Caco-2 (cell line): ENCODE data around the gene MAP3K7CL. TPM values are rescaled to one million over a fixed set of nuclear protein-coding genes. Genes with fewer than 3 reads are reported as not detected.

ENCODE experiments used
- BruUV-seq: library from RNA; stranded (reverse); fragments of 400-500 nt; replicated peaks from 2 replicates; lab custom pipeline; 2021; lab: Mats Ljungman, UMichigan
- CTCF ChIA-PET: fragments of 300-600 bp; sonication (Branson Sonifier 250); formaldehyde crosslinking; loops from one replicate; lab custom pipeline; 2022; ENCODE audit warnings: antibody characterized with exemption; lab: Charles Lee
- POLR2A ChIA-PET: fragments of 300-600 bp; sonication (Branson Sonifier 250); formaldehyde crosslinking; loops from one replicate; lab custom pipeline; 2022; ENCODE audit warnings: antibody characterized with exemption; lab: Charles Lee
- DNase-seq, 2 experiments: peaks; one replicate each; pipeline versions ENCODE4 v3.0.0 to v3.0.0-alpha.2; 2020 to 2022
- H3K27me3 ChIP-seq: replicated peaks from 2 replicates; pipeline ENCODE4 v1.6.0; 2011; ENCODE audit warnings: low read length; ENCODE audit not compliant: control insufficient read depth, insufficient read depth
- H3K36me3 ChIP-seq: 2 replicates; pipeline ENCODE4 v1.5.1; 2011; ENCODE audit warnings: low read length; ENCODE audit not compliant: control insufficient read depth, insufficient read depth
- H3K4me1 ChIP-seq: fragments of 250-450 bp; sonication (Bioruptor Pico); 2 replicates; pipeline ENCODE4 v1.5.1; 2020; ENCODE audit warnings: mild to moderate bottlenecking
- H3K4me3 ChIP-seq: 2 replicates; pipeline ENCODE4 v1.5.1; 2011; ENCODE audit warnings: low read depth, mild to moderate bottlenecking, control low read depth, low read length
- H3K9me3 ChIP-seq: fragments of 250-450 bp; sonication (Bioruptor Pico); 2 replicates; pipeline ENCODE4 v1.5.1; 2020; ENCODE audit warnings: mild to moderate bottlenecking, moderate library complexity
- H3K27ac Mint-ChIP-seq: one replicate; pipeline ENCODE4 v1.8.0; 2022; ENCODE audit warnings: mixed read lengths; ENCODE audit not compliant: unreplicated experiment
- H3K27me3 Mint-ChIP-seq: one replicate; pipeline ENCODE4 v1.8.0; 2022; ENCODE audit warnings: mixed read lengths; ENCODE audit not compliant: insufficient read depth, unreplicated experiment
- H3K36me3 Mint-ChIP-seq: one replicate; pipeline ENCODE4 v1.8.0; 2022; ENCODE audit warnings: mild to moderate bottlenecking, mixed read lengths; ENCODE audit not compliant: insufficient read depth, unreplicated experiment
- H3K4me1 Mint-ChIP-seq: one replicate; pipeline ENCODE4 v1.8.0; 2022; ENCODE audit warnings: low read depth, mixed read lengths; ENCODE audit not compliant: unreplicated experiment
- H3K4me3 Mint-ChIP-seq: one replicate; pipeline ENCODE4 v1.8.0; 2022; ENCODE audit warnings: mild to moderate bottlenecking, moderate library complexity, mixed read lengths; ENCODE audit not compliant: unreplicated experiment
- H3K9me3 Mint-ChIP-seq: one replicate; pipeline ENCODE4 v1.8.0; 2022; ENCODE audit warnings: mixed read lengths; ENCODE audit not compliant: unreplicated experiment
- intact Hi-C: fragments of 100-400 bp; cut with micrococcal nuclease; formaldehyde crosslinking; loops from one replicate; pipeline ENCODE4 v1.10.0; 2022; ENCODE audit not compliant: unreplicated experiment
- total RNA-seq: library from RNA; stranded (reverse); gene quantifications from 2 replicates; pipeline ENCODE4 v1.2.3, GENCODE V29; 2022
- TF ChIP-seq, protein P1 (sequence below), 2 experiments: fragments of 200-600 bp in 1 of 2; IDR thresholded peaks; 1 replicate in 1 of 2; 2 replicates in 1 of 2; pipeline versions ENCODE4 v1.5.1 to v1.8.0; 2011 to 2022; ENCODE audit warnings: antibody characterized with exemption in 1 of 2, control low read depth in 1 of 2, inconsistent platforms in 1 of 2, low read depth in 1 of 2, low read length in 1 of 2, mild to moderate bottlenecking in 1 of 2, moderate library complexity in 1 of 2; ENCODE audit not compliant: insufficient read depth in 1 of 2, severe bottlenecking in 1 of 2, unreplicated experiment in 1 of 2

MAP3K7CL gene
- total RNA-seq, 1 experiment from 2014 or later: 8.2 TPM

DNA sequence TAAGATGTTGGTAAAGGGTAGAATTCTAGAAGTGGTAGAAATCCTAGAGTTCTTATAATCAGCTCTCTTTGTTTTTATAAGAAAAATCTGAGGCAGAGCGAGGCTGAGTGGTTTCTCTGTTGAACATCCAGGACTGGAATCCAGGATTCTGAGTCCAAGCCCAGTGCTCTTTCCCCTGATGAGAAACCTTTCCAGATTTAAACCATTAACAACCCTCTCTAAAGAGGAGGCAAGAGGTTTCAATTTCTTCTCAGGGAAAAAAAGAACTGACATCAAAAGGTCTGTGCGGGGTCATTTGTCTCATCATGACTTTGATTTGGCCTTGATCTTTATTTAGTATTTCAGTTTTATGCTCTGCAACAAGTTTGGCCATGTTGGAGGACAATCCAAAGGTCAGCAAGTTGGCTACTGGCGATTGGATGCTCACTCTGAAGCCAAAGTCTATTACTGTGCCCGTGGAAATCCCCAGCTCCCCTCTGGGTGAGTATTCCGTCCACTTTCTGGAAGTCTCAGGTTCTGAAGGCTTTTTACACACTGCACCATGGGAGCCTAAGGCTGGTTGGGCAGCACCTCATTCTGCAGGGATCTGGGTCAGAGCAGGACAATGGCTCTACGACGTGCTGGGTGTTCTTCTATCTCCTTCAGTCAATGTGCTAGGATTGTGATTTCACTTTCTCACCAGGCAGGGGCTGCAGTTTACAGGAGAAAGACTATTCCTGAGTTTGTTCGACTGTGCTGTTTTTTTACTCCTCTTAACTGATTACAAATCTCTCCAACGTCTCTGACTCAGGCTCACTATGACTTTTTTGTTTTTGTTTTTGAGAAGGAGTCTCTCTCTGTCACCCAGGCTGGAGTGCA is 38.1 kb upstream of the MAP3K7CL start:
- Histone ChIP-seq H3K36me3 (no peaks in the 10 kb centered on the region), H3K4me3 (no peak overlapping the region), H3K27me3 (no peaks in the 10 kb centered on the region), H3K9me3 (no peaks in the 10 kb centered on the region), H3K4me1 (no peaks in the 10 kb centered on the region)
- Mint-ChIP-seq H3K27ac (no peak overlapping the region), H3K27me3 (no peaks in the 10 kb centered on the region), H3K36me3 (peaks cover 26% of the 10 kb centered on the region), H3K4me1 (peaks cover 7% of the 10 kb centered on the region), H3K9me3 (no peaks in the 10 kb centered on the region), H3K4me3 (no peak overlapping the region)
- POLR2A ChIA-PET: no interaction called here
- intact Hi-C loops: loop anchor here (5.0 kb wide), 1 partner anchor 70 kb away; no protein-coding TSS in a partner anchor
- CTCF ChIA-PET: no interaction called here
- TF ChIP-seq, protein P1, sequence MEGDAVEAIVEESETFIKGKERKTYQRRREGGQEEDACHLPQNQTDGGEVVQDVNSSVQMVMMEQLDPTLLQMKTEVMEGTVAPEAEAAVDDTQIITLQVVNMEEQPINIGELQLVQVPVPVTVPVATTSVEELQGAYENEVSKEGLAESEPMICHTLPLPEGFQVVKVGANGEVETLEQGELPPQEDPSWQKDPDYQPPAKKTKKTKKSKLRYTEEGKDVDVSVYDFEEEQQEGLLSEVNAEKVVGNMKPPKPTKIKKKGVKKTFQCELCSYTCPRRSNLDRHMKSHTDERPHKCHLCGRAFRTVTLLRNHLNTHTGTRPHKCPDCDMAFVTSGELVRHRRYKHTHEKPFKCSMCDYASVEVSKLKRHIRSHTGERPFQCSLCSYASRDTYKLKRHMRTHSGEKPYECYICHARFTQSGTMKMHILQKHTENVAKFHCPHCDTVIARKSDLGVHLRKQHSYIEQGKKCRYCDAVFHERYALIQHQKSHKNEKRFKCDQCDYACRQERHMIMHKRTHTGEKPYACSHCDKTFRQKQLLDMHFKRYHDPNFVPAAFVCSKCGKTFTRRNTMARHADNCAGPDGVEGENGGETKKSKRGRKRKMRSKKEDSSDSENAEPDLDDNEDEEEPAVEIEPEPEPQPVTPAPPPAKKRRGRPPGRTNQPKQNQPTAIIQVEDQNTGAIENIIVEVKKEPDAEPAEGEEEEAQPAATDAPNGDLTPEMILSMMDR (IDR thresholded peaks at IDR 0.05; ENCODE audit: insufficient read depth in 1 of 2, low read depth in 1 of 2, low read length in 1 of 2, severe bottlenecking in 1 of 2, unreplicated experiment in 1 of 2): no peak
- DNase-seq: no peak
- BruUV-seq: no TSS peak

DNA sequence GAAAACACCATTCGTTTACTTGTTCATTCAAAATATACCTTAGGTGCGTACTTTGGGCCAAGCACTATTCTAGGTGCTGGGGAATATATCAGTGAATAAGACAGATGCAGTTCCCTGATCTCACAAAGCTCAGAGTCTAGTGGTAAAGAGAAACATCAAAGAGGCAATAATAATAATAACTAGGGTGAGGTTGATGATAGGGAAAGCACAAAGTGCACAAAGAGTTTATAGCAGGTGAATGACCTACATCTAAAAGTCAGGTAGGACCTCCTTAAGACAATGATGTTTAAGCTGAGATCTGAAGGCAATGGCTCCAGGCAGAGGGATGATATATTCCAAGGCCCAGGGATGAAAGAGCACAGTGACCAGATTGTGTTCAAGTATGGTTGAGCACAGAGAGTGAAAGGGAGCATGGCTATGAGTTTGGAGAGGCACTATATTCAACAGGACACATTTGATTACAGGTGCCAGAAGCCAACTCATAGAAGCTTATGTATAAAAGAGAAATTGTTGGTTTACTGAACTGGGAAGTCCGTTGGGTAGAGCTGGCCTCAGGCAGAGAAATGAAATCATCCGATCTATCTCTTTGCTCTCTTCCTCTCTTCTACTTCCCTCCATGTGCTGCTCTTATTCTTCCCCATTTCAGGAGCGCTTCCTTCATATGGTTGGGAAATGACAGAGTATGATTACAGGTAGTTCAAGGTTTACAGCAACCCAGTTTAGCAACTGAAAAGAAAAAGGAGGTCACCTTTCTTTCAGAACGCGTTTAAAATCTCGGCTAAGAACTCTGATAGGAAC is 34.0 kb upstream of the MAP3K7CL start:
- H3K27me3 ChIP-seq: no peaks in the 10 kb centered on the region
- no peaks in the 10 kb centered on the region for H3K27me3 Mint-ChIP-seq

DNA sequence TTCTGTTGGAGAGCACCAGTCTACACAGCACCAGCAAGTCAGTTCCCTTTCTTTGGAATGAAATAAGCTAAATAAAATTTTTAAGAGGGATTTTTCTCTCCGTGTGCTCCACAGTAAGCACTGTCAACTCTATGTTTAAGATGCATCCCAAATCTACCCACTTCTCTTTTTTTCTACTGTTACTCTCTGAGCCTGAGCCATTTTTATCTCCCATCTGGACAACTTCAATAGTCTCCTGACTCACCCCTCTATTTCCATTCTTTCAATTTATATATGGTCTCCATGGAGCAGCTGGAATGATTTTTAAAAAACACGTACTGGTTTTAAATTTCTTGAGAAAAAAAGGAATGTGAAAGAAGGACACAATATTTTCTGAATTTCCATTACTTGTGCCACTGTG is 32.3 kb upstream of the MAP3K7CL start:
- Mint-ChIP-seq H3K27ac (peak overlapping the region; percentile 86), H3K27me3 (no peaks in the 10 kb centered on the region), H3K9me3 (no peaks in the 10 kb centered on the region), H3K4me3 (no peak overlapping the region), H3K36me3 (peaks cover 28% of the 10 kb centered on the region), H3K4me1 (peaks cover 26% of the 10 kb centered on the region)
- H3K36me3 ChIP-seq: no peaks in the 10 kb centered on the region; the same call in 1 of the 2 replicates
- no peak overlapping the region for H3K4me3 ChIP-seq
- no peak for DNase-seq
- peaks cover 23% of the 10 kb centered on the region for H3K4me1 ChIP-seq
- POLR2A ChIA-PET: no interaction called here
- no peaks in the 10 kb centered on the region for H3K27me3 ChIP-seq
- CTCF ChIA-PET: no interaction called here
- no peaks in the 10 kb centered on the region for H3K9me3 ChIP-seq
- no TSS peak for BruUV-seq
- TF ChIP-seq, protein P1 (IDR thresholded peaks at IDR 0.05; ENCODE audit: insufficient read depth in 1 of 2, low read depth in 1 of 2, low read length in 1 of 2, severe bottlenecking in 1 of 2, unreplicated experiment in 1 of 2): no peak
- intact Hi-C loops: no loop called here

More for the DNA sequence above, 34.0 kb upstream of the MAP3K7CL start:
- Histone ChIP-seq H3K4me1 (peaks cover 23% of the 10 kb centered on the region), H3K9me3 (no peaks in the 10 kb centered on the region), H3K4me3 (no peak overlapping the region), H3K36me3 (no peaks in the 10 kb centered on the region)
- no peak for DNase-seq
- no TSS peak for BruUV-seq
- H3K9me3 Mint-ChIP-seq: no peaks in the 10 kb centered on the region
- H3K4me1 Mint-ChIP-seq: peaks cover 26% of the 10 kb centered on the region
- intact Hi-C loops: no loop called here
- ChIA-PET CTCF (no interaction called here), POLR2A (interaction anchor here (0.5 kb wide), 1 partner anchor 202 kb away, joined by 4 read pairs; the partner anchor contains the start of gene BACH1)
- TF ChIP-seq, protein P1 (IDR thresholded peaks at IDR 0.05; ENCODE audit: insufficient read depth in 1 of 2, low read depth in 1 of 2, low read length in 1 of 2, severe bottlenecking in 1 of 2, unreplicated experiment in 1 of 2): no peak
- no peak overlapping the region for H3K27ac Mint-ChIP-seq
- peaks cover 34% of the 10 kb centered on the region for H3K36me3 Mint-ChIP-seq
- no peak overlapping the region for H3K4me3 Mint-ChIP-seq
